ENCODE measurements around the gene CEACAM18. TPM values are rescaled to one million over a fixed set of nuclear protein-coding genes. Genes with fewer than 3 reads are reported as not detected.
A peak's percentile ranks its signal among the peaks of the same experiment; 100 is the strongest.

Gene CEACAM18
- total and polyA plus RNA-seq, 12 donors, result not detected

GRCh38 chr19:51507640-51508058 is 29.3 kb downstream of the CEACAM18 start:
- peak overlapping the region in 1 of 10 donors; percentile 45 for H3K27ac ChIP-seq
- DNase-seq (no peak), ATAC-seq (no peak)
- peaks cover 0 to 13% (median 3%) of the 10 kb centered on the region in 11 donors for H3K9me3 ChIP-seq
- intact Hi-C loops (cut with DNase I), result no loop called here
- H3K4me1 ChIP-seq, result peaks cover 0 to 33% (median 0%) of the 10 kb centered on the region in 9 donors
- H3K36me3 ChIP-seq, result no peaks in the 10 kb centered on the region
- WGBS, 2 donors, result 61 to 65% methylated on average over 6 of the region's 6 CpGs
- no peak for TF ChIP-seq CTCF (IDR thresholded peaks at IDR 0.05)
- no peak overlapping the region for H3K4me3 ChIP-seq
- H3K27me3 ChIP-seq, result peaks cover 0 to 40% (median 29%) of the 10 kb centered on the region in 7 donors

GRCh38 chr19:51508059-51508733 is 29.9 kb downstream of the CEACAM18 start:
- intact Hi-C loops (cut with DNase I), result no loop called here
- TF ChIP-seq CTCF (IDR thresholded peaks at IDR 0.05), result no peak
- H3K27me3 ChIP-seq, result peaks cover 0 to 44% (median 34%) of the 10 kb centered on the region in 7 donors
- no peaks in the 10 kb centered on the region for H3K36me3 ChIP-seq
- WGBS, 2 donors, result 43 to 44% methylated on average over 3 of the region's 3 CpGs
- DNase-seq (no peak), ATAC-seq (no peak)
- peak overlapping the region in 1 of 10 donors; percentile 31 for H3K27ac ChIP-seq
- peaks cover 0 to 28% (median 0%) of the 10 kb centered on the region in 9 donors for H3K4me1 ChIP-seq
- H3K4me3 ChIP-seq, result no peak overlapping the region
- H3K9me3 ChIP-seq, result peaks cover 0 to 13% (median 3%) of the 10 kb centered on the region in 11 donors

GRCh38 chr19:51509823-51510660 is 31.7 kb downstream of the CEACAM18 start:
- no peak overlapping the region for H3K27ac ChIP-seq
- no peak overlapping the region for H3K4me3 ChIP-seq
- peaks cover 0 to 50% (median 34%) of the 10 kb centered on the region in 7 donors for H3K27me3 ChIP-seq
- intact Hi-C loops (cut with DNase I), result loop anchor here in 2 of 10 donors (5.0 to 10.0 kb wide), 2 partner anchors 173 to 175 kb away; no protein-coding TSS in a partner anchor
- TF ChIP-seq CTCF (IDR thresholded peaks at IDR 0.05), result no peak
- no peaks in the 10 kb centered on the region for H3K36me3 ChIP-seq
- H3K9me3 ChIP-seq, result no peaks in the 10 kb centered on the region
- WGBS, 2 donors, result 55 to 56% methylated on average over 7 of the region's 7 CpGs
- DNase-seq, result no peak
- H3K4me1 ChIP-seq, result peaks cover 0 to 22% (median 0%) of the 10 kb centered on the region in 9 donors
- ATAC-seq, result no peak

GRCh38 chr19:51511353-51511752 is 33.0 kb downstream of the CEACAM18 start:
- Histone ChIP-seq H3K9me3 (no peaks in the 10 kb centered on the region), H3K4me3 (no peak overlapping the region)

More at GRCh38 chr19:51511353-51511752, 33.0 kb downstream of the CEACAM18 start:
- intact Hi-C loops (cut with DNase I), result loop anchor here in 2 of 10 donors (5.0 to 10.0 kb wide), 2 partner anchors 174 to 177 kb away; no protein-coding TSS in a partner anchor
- Histone ChIP-seq H3K4me1 (peaks cover 0 to 22% (median 0%) of the 10 kb centered on the region in 9 donors), H3K36me3 (no peaks in the 10 kb centered on the region), H3K27me3 (peaks cover 0 to 50% (median 34%) of the 10 kb centered on the region in 7 donors), H3K27ac (no peak overlapping the region)
- peak in 3 of 9 donors; percentile 8 to 25 (median 19) for TF ChIP-seq CTCF (IDR thresholded peaks at IDR 0.05)
- ATAC-seq (no peak), DNase-seq (no peak)
- 6 to 12% methylated on average over 6 of the region's 6 CpGs for WGBS, 2 donors
